PFSK-1 (cell line): ENCODE results near the gene PAPPA.

Experiments used
- FOXP2 ChIP-seq: optimal IDR thresholded peaks from 2 replicates; pipeline ENCODE3; 2011; ENCODE audit warnings: borderline replicate concordance, control low read depth, inconsistent platforms; ENCODE audit not compliant: insufficient read depth; ENCODE audit errors: extremely low read length, extremely low read depth
- POLR2AphosphoS5 ChIP-seq: IDR thresholded peaks from 2 replicates; pipeline ENCODE4 v1.6.1; 2012; ENCODE audit warnings: low read depth, mild to moderate bottlenecking, control low read depth, low read length, moderate library complexity
- REST ChIP-seq, 2 experiments: IDR thresholded peaks; 2 replicates each; pipeline versions ENCODE4 v1.6.1 to v1.8.0; 2011 to 2012; ENCODE audit warnings: low read depth in 2 of 2, low read length in 2 of 2, control low read depth in 1 of 2, inconsistent platforms in 1 of 2, mild to moderate bottlenecking in 1 of 2, moderate library complexity in 1 of 2; ENCODE audit not compliant: insufficient read depth in 1 of 2
- SIN3A ChIP-seq: IDR thresholded peaks from 2 replicates; pipeline ENCODE4 v1.6.1; 2012; ENCODE audit warnings: mild to moderate bottlenecking, low read length, moderate library complexity, borderline replicate concordance; ENCODE audit not compliant: insufficient read depth
- TAF1 ChIP-seq: IDR thresholded peaks from 2 replicates; pipeline ENCODE4 v1.6.1; 2012; ENCODE audit warnings: low read length, control low read depth, borderline replicate concordance; ENCODE audit not compliant: insufficient read depth

The PAPPA gene

GRCh38 chr9:116378873-116379272, 225.3 kb downstream of the PAPPA start:
- no peak for TF ChIP-seq SIN3A
- no peak for TF ChIP-seq TAF1
- TF ChIP-seq FOXP2, result no peak
- TF ChIP-seq REST (IDR thresholded peaks at IDR 0.05; ENCODE audit: insufficient read depth in 1 of 2, low read depth in 2 of 2, low read length in 2 of 2), result no peak
- no peak for TF ChIP-seq POLR2AphosphoS5

- TF ChIP-seq REST (IDR thresholded peaks at IDR 0.05; ENCODE audit: insufficient read depth in 1 of 2, low read depth in 2 of 2, low read length in 2 of 2), result no peak
- TF ChIP-seq FOXP2, result no peak
- TF ChIP-seq POLR2AphosphoS5, result no peak
- TF ChIP-seq SIN3A, result no peak
- TF ChIP-seq TAF1, result no peak
Measured at GRCh38 chr9:116379821-116380220, 226.2 kb downstream of the PAPPA start.

- TF ChIP-seq POLR2AphosphoS5, result no peak
- TF ChIP-seq FOXP2, result no peak
- TF ChIP-seq REST (IDR thresholded peaks at IDR 0.05; ENCODE audit: insufficient read depth in 1 of 2, low read depth in 2 of 2, low read length in 2 of 2), result no peak
Measured at GRCh38 chr9:116380496-116380995, 227.0 kb downstream of the PAPPA start.

GRCh38 chr9:116381350-116381749, 227.8 kb downstream of the PAPPA start:
- no peak for TF ChIP-seq REST (IDR thresholded peaks at IDR 0.05; ENCODE audit: insufficient read depth in 1 of 2, low read depth in 2 of 2, low read length in 2 of 2)
- TF ChIP-seq TAF1, result no peak
- no peak for TF ChIP-seq POLR2AphosphoS5
- TF ChIP-seq FOXP2, result no peak
- no peak for TF ChIP-seq SIN3A

- TF ChIP-seq SIN3A, result no peak
- TF ChIP-seq FOXP2, result no peak
- no peak for TF ChIP-seq REST (IDR thresholded peaks at IDR 0.05; ENCODE audit: insufficient read depth in 1 of 2, low read depth in 2 of 2, low read length in 2 of 2)
- no peak for TF ChIP-seq POLR2AphosphoS5
- TF ChIP-seq TAF1, result no peak
Measured at GRCh38 chr9:116382053-116382452, 228.5 kb downstream of the PAPPA start.
